Ectodermal cell (in vitro differentiated cells): ENCODE results near the gene SMAD2.

Experiments used
- H3K27ac ChIP-seq: 2 replicates; pipeline ENCODE4 v1.7.0; 2013; ENCODE audit warnings: mild to moderate bottlenecking, low read depth, low read length; ENCODE audit not compliant: insufficient read depth, poor library complexity, severe bottlenecking
- H3K27me3 ChIP-seq: 2 replicates; pipeline ENCODE4 v1.7.0; 2013; ENCODE audit warnings: mild to moderate bottlenecking, low read length; ENCODE audit not compliant: insufficient read depth, control insufficient read depth, poor library complexity, severe bottlenecking
- H3K36me3 ChIP-seq: one replicate; pipeline ENCODE4 v1.7.0; 2013; ENCODE audit warnings: low read length; ENCODE audit not compliant: control insufficient read depth, insufficient read depth
- H3K4me1 ChIP-seq: one replicate; pipeline ENCODE4 v1.7.0; 2013; ENCODE audit warnings: low read length; ENCODE audit not compliant: control insufficient read depth, insufficient read depth
- H3K4me3 ChIP-seq: 2 replicates; pipeline ENCODE4 v1.7.0; 2013; ENCODE audit warnings: low read depth, low read length, control low read depth; ENCODE audit not compliant: insufficient read depth
- H3K9me3 ChIP-seq: 2 replicates; pipeline ENCODE4 v1.7.0; 2013; ENCODE audit warnings: mild to moderate bottlenecking, low read length, moderate library complexity; ENCODE audit not compliant: control insufficient read depth
- WGBS, 2 experiments: methylation state at CpG; one replicate each; pipeline ENCODE4 v1.1.7; 2013; ENCODE audit warnings: missing lambda C conversion rate in 2 of 2; 5-methylcytosine and 5-hydroxymethylcytosine counted together

Gene SMAD2

DNA sequence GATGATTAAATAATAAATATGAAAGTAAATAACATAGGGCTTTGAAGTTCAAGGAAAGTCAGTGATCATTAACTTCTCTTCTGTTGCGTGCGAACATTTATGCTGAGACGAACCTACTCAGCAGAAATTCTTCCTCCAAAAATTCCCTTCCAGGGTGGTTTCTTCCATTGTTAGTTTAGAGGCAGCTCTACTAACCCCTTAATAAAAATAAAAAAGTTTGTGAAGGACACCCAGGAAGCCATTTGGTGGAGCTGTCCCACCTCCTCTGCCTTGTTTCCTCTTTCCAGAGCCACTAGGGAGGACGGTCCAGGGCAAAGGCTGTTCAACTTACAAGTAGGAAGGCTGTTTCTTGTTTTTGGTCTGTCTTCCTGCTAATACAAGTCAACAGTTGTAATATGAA is 2.1 kb upstream of the SMAD2 start:
- Histone ChIP-seq H3K4me1 (peaks cover 17% of the 10 kb centered on the region), H3K27me3 (no peaks in the 10 kb centered on the region), H3K36me3 (no peaks in the 10 kb centered on the region), H3K4me3 (no peak overlapping the region), H3K27ac (no peak overlapping the region), H3K9me3 (no peaks in the 10 kb centered on the region)
- 92 to 96% methylated on average over 4 of the region's 4 CpGs for WGBS, 2 experiments

DNA sequence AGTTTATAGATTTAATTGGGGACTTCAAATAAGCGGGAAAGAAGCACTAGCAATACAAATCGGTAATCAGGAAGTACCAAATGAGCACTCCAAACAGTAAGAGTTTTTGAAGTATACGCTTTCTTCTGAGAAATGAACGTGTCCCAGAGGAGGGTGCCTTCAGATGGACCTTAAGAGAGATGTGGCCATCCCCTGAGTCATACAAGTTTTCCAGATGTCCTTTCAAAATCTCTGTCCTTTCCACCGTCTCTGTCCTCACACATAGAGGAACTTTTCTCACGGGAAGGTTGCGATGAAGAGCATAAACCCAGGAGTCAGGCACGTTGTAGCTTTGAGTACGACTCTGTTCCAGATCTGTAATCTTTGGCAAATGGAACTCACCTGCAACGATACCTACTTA is 1.7 kb upstream of the SMAD2 start:
- no peaks in the 10 kb centered on the region for H3K36me3 ChIP-seq
- peak overlapping the region; percentile 97 for H3K27ac ChIP-seq
- no peak overlapping the region for H3K4me3 ChIP-seq
- peaks cover 19% of the 10 kb centered on the region for H3K4me1 ChIP-seq
- H3K27me3 ChIP-seq, result no peaks in the 10 kb centered on the region
- WGBS, 2 experiments, result 91 to 92% methylated on average over 9 to 10 of the region's 10 CpGs
- H3K9me3 ChIP-seq, result no peaks in the 10 kb centered on the region

DNA sequence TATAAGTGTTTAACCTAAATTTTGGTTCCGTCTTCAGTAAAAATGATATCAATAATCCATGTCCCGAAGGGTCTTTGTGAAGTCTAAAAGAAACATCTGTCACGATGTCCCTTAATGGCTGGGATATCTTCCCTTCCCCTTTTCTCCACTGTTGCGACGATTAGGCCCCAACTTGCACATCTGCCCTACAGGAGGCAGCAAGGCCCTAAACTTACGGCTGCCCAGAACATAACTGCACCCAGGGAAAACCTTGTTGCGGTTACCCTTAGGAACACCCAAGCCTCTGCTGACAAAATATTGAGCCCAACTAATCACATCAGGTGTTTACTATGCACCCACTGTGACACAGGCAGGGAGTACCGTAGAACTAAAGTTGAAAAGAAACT is 1.3 kb upstream of the SMAD2 start:
- WGBS, 2 experiments, result 14 to 15% methylated on average over 8 of the region's 8 CpGs
- H3K9me3 ChIP-seq, result no peaks in the 10 kb centered on the region
- H3K4me1 ChIP-seq, result peaks cover 24% of the 10 kb centered on the region
- H3K36me3 ChIP-seq, result no peaks in the 10 kb centered on the region
- peak overlapping the region; percentile 97 for H3K27ac ChIP-seq
- H3K27me3 ChIP-seq, result no peaks in the 10 kb centered on the region
- H3K4me3 ChIP-seq, result peak overlapping the region; percentile 87

DNA sequence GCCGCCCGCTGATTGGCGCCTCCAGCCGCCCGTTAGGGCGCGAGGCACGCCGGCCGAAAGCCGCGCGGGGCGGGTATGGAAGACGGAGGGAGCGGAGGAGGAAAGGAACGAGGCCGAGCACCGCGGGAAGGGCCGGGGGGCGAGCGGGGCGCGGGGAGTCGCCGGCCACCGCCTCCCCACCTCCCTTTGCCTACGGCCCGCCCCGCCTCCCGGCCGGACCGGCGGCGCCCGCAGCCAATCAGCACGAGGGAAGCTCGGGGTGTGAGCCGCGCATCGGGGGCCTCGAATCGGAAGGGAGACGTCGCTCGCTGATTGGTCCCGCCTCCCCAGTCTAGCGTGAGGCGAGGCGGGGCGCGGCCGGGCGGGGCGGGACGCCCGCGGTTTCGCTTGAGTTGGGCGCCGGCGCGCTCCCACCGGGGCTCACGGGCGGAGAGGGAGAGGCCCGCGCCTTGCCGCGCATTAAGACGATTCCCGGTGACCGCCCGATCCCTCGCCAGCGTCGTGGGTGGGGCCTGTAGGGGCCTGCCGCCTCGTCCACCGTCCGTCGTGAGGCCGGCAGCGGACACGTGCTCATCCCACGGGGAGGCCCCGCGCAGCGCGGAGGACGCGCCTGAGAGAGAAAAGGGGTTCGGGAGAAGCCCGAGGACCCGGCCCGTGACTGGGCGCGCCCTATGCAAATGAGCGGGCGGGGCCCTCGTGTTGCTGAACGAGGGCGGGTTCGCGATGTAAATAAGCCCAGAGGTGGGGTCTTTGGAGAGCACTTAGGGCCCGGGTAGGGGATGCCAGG is 665 bp upstream of the SMAD2 start:
- H3K4me1 ChIP-seq, result peaks cover 29% of the 10 kb centered on the region
- WGBS, 2 experiments, result 0% methylated on average over 107 of the region's 107 CpGs

DNA sequence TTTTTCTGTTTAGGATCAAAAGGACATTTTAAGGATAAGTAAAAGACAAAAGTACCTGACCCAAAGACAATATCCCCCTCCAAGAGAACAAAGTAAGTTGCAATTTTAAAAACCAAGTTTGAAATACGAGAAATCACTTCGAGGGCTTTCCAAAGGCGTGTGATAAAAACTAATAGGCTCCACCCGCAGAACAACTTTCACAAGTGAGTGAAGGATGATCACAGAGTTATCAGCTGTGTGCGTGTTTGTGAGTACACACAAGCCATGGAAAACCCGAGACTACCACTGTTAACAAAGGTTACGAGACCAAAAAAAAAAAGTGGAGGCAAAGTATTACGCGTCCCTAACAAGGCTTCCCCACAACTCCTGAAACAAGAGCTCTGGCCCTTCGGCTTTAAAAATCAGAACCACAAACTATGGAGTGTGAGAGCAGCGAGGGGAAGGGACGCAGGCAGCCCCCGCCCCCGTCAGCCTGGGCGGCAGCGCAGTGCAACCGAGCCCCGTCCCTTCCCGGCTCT is 719 bp downstream of the SMAD2 start:
- Histone ChIP-seq H3K9me3 (no peaks in the 10 kb centered on the region), H3K27me3 (no peaks in the 10 kb centered on the region), H3K27ac (peak overlapping the region; percentile 92), H3K4me1 (peaks cover 37% of the 10 kb centered on the region), H3K4me3 (peak overlapping the region; percentile 87), H3K36me3 (no peaks in the 10 kb centered on the region)
- WGBS, 2 experiments, result 0% methylated on average over 19 of the region's 19 CpGs

More for the DNA sequence above, 665 bp upstream of the SMAD2 start:
- Histone ChIP-seq H3K27me3 (no peaks in the 10 kb centered on the region), H3K4me3 (peak overlapping the region; percentile 87), H3K9me3 (no peaks in the 10 kb centered on the region), H3K27ac (peak overlapping the region; percentile 97), H3K36me3 (no peaks in the 10 kb centered on the region)

DNA sequence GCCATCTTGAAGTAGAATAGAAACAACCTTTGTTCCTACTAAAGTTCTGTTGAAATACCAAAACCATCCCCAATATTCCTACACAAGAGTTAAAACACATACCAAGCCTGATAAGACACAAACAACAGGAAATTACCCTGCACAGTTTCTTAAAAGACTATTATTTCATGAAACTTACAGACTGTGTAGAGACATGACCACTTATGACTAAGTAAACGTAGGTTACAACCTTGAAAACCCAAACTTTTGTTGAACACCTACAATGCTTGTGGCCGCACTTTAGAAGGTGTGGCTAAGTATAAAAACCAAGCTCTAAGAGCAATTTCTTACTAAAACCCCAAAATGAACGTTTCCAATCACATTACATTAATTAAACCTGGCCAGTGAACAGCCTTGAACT is 2.0 kb downstream of the SMAD2 start:
- H3K9me3 ChIP-seq, result no peaks in the 10 kb centered on the region
- no peak overlapping the region for H3K27ac ChIP-seq
- peaks cover 32% of the 10 kb centered on the region for H3K4me1 ChIP-seq
- no peaks in the 10 kb centered on the region for H3K36me3 ChIP-seq
- H3K4me3 ChIP-seq, result peak overlapping the region; percentile 87
- no peaks in the 10 kb centered on the region for H3K27me3 ChIP-seq
- WGBS, 2 experiments, result 35 to 41% methylated on average over 3 of the region's 3 CpGs

DNA sequence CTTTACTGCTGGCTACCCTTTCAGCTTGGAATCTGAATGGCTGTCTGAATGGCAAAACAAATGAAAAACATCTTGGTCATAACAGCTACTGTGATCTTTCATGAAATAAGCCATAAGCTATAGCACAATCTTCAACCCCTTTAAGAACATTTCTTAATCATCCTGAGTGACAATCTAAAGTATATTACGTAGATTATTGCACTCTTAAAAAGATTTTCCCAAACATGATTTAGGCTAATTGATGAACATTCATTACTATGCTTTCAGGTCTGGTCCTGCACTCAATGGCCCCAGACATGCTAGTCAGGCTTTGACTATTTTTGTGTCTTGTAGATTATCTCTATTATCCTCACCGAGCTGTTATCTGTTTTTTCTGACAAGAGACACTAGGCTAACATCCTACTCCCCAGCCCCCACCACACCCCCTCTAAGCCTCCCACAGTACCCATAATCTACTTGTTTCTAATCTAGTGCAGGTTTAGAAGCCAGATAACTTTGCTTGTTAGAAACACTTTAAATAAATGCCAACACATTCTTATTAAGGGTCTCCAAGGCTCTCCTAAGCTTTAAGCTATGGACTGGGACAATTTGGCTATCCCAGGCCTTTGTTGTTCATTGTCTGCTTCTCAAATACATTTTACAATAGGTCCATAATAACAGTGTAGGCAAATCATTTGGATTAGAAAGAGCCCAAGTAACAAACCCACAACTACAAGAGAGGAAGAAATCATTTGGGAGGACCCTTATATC is 4.2 kb downstream of the SMAD2 start:
- peaks cover 19% of the 10 kb centered on the region for H3K4me1 ChIP-seq
- no peak overlapping the region for H3K4me3 ChIP-seq
- H3K9me3 ChIP-seq, result no peaks in the 10 kb centered on the region
- no peaks in the 10 kb centered on the region for H3K27me3 ChIP-seq
- 60 to 75% methylated on average over 2 of the region's 2 CpGs for WGBS, 2 experiments
- H3K27ac ChIP-seq, result no peak overlapping the region
- H3K36me3 ChIP-seq, result no peaks in the 10 kb centered on the region

DNA sequence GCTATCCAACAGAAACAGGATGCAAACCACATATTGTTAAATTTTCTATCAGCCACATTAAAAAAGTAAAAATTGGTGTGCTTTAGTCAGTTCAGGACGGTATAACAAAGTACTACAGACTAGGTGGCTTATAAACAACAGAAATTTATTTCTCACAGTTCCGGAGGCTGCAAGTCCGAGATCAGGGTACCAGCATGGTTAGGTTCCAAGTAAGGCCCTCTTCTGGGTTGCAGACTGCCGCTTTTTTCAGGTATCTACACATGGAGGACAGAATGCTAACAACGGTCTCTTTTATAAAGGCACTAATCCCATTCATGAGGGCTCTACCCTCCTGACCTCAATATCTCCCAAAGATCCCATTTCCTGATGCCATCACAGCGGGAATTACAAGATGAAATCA is 10.5 kb downstream of the SMAD2 start:
- Histone ChIP-seq H3K4me3 (no peak overlapping the region), H3K36me3 (no peaks in the 10 kb centered on the region), H3K9me3 (no peaks in the 10 kb centered on the region), H3K27ac (no peak overlapping the region), H3K4me1 (peaks cover 11% of the 10 kb centered on the region), H3K27me3 (no peaks in the 10 kb centered on the region)
- 84% methylated on average over 5 to 6 of the region's 6 CpGs for WGBS, 2 experiments

DNA sequence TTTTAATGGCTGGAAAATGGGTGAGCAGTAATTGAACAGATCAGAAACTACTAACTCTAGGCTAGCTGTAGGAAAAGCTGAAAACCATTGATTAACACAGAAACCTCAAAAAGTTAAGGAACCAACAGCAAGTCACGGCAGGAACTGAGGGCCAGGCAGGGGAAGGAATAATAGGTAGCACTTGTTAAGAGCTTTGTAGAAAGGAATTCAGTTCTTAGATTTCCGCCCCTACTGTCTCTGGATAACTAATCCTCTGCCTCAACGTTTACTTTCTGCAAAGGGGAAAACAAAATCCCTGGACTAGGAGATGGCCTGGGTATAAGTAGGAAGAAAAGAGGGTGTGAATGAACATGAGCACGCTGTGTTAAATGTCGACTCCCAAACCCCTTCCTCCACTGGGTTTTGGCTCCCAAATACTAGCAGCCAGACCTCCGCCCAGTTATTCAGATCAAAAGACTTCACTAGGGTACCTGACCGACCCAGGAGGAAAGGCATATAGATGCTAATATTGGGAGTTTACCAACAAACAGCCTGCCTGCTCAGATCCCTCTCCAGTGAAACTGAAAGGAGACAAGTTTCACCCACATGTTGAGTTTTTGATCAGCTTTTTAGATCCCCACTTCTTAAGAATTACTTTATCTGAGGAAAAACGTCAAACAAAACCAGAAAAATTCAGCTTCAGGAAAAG is 12.4 kb downstream of the SMAD2 start:
- H3K36me3 ChIP-seq, result no peaks in the 10 kb centered on the region
- H3K27me3 ChIP-seq, result no peaks in the 10 kb centered on the region
- no peak overlapping the region for H3K4me3 ChIP-seq
- H3K9me3 ChIP-seq, result no peaks in the 10 kb centered on the region
- 7% methylated on average over 7 to 8 of the region's 8 CpGs for WGBS, 2 experiments
- H3K4me1 ChIP-seq, result peaks cover 11% of the 10 kb centered on the region
- H3K27ac ChIP-seq, result peak overlapping the region; percentile 40

DNA sequence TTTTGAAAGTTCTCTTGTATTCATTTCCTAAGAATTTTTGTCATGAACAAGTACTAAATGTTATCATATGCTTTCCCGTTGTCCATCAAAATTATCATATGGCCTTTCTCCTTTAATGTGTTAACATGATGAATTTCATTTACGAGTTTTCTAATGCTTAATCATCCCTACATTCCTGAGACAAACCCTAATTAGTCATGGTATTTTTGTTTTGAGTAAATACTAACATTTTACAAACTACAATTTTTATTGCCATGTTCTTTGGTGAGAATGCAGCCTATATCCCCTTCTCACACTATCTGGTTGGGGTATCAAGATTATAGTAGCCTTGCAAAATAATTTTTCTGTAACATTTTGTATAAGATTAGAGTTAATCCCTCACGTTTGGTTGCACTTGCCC is 14.5 kb downstream of the SMAD2 start:
- WGBS, 2 experiments, result 97 to 100% methylated on average over 1 to 2 of the region's 3 CpGs
- H3K4me1 ChIP-seq, result peaks cover 11% of the 10 kb centered on the region

More for the DNA sequence above, 14.5 kb downstream of the SMAD2 start:
- Histone ChIP-seq H3K27ac (no peak overlapping the region), H3K27me3 (no peaks in the 10 kb centered on the region), H3K4me3 (no peak overlapping the region), H3K36me3 (no peaks in the 10 kb centered on the region), H3K9me3 (no peaks in the 10 kb centered on the region)
